GM19397 (cell line): ENCODE results near the gene NCOR2.
A peak's percentile ranks its signal among the peaks of the same experiment; 100 is the strongest.

Experiments used
- ATAC-seq: cut with Tn5 transposase; IDR thresholded peaks from one replicate; pipeline ENCODE4 v1.9.1; 2021; ENCODE audit warnings: mild to moderate bottlenecking, moderate library complexity; ENCODE audit not compliant: unreplicated experiment

The NCOR2 gene

GRCh38 chr12:124577986-124578385, 10.6 kb upstream of the NCOR2 start:
- no peak for ATAC-seq

DNA sequence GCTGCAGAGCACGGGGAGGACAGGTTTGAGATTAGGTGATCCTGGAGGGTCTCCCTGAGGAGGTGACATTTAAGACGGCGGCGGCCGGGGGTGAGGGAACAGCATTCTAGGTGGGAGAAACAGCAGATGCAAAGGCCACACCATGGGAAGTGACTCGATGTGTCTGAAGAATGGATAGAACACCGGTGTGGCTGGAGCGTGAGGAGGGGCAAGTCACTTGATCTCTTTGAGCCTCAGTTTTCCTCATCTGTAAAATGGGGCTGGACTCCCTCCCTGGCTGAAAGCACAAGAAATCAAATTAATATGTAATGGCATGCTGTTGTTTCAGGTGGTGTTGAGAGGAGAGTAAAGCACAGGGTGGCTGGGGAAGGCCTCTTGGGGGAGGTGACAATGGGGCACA, 10.0 kb upstream of the NCOR2 start:
- ATAC-seq: no peak

GRCh38 chr12:124576061-124576650, 8.7 kb upstream of the NCOR2 start:
- no peak for ATAC-seq

GRCh38 chr12:124573839-124574786, 6.7 kb upstream of the NCOR2 start:
- ATAC-seq: no peak

- ATAC-seq: no peak
Measured at GRCh38 chr12:124571556-124571955, 4.1 kb upstream of the NCOR2 start.

DNA sequence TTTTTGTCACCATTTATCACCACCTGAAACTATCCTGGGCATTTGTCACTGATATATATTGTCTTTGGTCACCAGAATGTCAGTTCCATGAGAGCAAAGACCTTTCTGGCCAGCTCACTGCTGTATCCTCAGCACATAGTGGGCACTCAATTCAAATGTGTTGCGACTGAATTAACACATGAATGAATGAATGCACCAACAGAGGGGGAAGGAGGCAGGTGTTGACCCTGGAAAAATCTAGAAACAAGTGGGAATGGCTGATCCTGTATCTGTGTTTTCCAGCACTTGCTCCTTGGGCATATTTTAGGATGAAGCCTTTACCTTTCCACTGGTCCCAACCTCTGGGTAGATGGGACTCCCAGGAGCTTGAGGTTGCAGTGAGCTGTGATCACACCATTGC, 3.4 kb upstream of the NCOR2 start:
- no peak for ATAC-seq

GRCh38 chr12:124569375-124570148, 2.1 kb upstream of the NCOR2 start:
- no peak for ATAC-seq

DNA sequence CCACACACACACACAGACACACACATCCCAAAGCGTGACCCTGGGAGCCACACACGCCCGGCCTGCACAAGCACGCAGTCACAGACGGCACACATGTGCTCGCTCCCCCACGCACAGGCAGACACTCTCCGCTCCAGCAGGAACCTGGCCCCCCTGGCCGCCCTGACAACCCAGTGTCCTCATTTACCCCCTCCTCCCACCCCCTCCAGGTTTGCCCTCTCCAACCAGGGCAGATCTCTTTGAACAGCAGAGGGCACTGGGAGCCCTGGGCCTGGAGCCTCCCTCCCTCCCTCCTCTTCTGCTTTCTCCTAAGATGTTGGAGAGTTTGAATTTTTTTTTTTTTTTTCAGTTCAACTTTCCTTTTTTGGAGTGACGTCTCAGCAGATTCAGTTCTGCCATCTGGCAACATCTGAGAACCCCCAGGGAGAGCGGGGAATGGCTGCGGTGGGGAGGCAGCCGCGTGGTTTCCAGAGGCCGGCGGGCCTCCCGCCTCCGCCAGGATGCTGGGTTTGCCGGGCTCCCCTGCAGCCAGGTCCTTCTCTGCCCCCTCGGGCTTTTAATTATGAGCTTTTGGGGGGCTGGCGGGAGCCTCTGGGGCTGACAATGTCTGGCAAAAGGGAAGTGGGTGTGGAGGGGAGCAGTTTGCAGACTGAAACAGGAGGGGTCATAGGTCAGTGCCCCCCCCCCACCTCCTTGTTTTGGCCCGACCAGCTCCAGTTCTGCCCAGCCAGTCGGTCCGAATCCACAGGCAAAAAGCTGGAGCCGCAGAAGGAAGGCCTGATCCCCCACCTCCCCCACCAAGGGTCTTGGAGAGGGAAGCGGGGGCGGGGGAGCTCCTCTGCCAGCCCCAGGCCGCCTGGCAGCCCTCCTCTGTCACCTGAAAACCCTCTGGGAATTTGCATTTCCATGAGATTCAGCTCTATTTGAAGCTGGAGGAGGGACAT, 1.3 kb upstream of the NCOR2 start:
- ATAC-seq: no peak

DNA sequence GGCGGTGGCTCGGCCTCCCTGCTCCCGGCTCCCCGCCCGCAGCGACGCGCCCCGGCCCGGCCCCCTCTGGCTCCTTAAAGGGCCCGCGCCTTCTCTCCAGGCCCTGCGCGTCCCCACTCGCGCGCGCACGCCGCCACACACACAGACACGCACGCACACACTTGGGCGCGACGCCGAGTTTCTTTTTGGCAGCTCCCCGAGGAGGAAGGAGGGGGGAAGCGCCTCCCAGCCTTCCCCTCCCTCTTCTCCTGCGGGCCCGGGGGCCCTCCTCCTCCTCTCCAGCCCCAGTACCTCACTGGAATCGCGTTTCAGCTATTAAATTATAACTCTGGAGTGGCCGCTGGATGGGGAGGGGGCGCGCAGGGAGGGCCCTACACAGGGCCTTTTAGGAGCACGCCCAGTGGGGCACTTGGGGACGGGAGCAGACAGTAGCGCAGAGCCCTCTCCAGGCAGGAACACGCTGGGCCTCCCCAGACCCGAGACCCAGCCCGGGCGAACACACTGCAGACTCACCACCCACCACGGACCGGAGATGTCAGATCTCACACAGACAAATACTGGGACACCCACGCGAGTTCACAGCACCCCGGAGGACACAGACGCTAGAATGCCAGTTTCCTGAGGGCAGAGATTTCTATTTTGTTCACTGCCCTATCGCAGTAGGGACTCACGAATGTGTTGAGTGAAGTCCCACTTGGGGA, 411 bp upstream of the NCOR2 start:
- peak; percentile 59 for ATAC-seq

- peak; percentile 42 for ATAC-seq
Measured at GRCh38 chr12:124566161-124566996, 1.0 kb downstream of the NCOR2 start.

DNA sequence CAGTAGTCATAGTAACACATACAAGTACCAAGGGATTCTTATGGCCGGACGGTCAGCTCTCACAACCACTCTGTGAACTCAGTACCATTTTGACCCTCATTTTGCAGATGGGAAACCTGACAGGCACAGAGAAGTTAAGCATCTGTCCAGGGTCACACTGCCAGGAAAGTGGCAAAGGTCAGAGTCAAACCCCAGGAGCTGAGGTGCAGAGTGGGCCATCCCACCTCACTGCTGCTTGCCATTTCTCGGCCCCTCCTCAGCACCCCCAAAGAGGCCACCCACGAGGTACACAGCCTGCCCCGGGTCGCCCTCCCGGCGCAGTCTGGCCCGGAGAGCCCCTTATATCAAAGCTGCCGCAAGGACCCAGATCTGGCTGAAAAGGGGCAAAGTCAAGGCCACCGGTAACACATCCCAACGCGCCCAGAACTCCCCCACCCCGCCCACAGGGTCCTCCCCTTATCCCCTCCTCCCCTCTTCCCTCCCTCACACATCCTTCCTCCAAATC, 1.7 kb downstream of the NCOR2 start:
- no peak for ATAC-seq

DNA sequence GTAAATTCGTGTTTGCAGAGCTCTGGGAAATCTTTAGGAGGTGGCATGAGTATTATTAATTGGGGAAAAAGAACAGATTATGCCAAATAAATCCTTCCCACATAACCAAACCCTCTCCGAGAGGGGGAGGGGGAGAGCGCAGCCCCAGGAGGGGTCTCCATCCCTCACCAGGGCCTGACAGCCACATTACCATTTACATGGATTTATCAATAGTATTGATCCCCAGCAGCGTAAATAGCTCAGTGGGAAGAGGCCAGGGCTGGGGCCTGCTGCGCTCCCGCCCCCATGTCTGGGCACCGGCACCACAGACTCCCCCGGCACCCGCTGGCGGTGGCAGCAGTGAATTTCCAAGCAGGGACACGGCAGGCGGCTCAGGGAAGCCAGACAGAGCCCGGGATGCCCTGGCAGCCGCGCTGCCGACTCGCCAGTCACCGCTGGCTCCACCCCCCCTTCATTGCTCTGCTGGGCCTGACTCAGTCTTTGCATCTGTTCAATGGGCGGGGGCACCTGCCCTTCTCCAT, 2.4 kb downstream of the NCOR2 start:
- no peak for ATAC-seq

DNA sequence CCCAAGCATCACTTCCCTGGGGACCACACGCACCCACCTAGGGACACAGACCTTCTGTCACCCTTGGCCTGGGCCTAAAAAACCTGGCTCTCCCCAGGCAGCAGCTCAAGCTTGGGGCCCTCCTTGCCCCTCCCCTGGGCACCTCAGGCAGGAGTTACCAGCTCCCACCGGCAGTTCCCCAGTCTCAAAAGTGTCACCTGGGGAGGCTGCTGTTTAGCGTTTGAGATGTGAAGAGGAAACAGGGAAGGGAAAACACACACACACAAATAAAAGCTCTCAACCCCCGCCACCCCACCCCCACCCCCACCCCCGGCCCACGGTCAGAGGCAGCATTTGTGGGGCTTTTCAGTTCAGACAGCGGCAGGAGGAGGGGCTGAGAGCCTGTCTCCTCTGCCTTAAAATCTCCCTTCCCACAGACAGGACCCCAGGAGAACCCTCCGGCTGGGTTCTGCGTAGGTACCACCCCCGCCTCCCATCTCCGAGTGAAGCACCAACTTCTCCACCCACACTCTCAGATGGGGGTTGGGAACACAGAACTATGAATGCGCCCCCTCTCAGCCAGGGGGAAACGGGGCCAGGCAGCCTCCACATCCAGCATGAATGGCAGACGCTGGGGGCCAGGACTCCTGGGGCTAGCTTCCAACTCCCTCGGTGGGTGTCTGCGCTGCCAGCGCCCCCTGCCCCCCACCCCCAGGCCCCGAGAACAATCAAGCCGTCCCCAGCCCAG, 3.0 kb downstream of the NCOR2 start:
- no peak for ATAC-seq

GRCh38 chr12:124563809-124564208, 3.6 kb downstream of the NCOR2 start:
- no peak for ATAC-seq

- no peak for ATAC-seq
Measured at GRCh38 chr12:124563401-124563800, 4.0 kb downstream of the NCOR2 start.

DNA sequence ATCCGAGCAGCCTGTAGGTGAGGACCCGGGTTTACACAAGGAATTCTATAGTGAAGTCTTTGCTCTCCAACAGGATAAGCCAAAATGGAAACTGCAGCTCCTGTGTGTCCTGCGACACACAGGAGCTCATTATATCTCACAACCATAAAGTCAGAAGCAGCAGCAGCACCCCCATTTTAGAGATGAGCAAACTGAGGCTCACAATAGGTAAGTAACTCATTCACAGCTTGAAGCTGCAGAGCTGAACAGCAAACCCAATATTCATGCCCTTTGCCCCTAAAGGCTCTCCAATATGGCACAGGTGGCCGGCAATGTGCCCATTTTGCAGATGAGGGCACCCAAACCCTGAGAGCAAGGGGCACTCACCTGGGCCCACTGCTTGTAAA, 4.6 kb downstream of the NCOR2 start:
- no peak for ATAC-seq

DNA sequence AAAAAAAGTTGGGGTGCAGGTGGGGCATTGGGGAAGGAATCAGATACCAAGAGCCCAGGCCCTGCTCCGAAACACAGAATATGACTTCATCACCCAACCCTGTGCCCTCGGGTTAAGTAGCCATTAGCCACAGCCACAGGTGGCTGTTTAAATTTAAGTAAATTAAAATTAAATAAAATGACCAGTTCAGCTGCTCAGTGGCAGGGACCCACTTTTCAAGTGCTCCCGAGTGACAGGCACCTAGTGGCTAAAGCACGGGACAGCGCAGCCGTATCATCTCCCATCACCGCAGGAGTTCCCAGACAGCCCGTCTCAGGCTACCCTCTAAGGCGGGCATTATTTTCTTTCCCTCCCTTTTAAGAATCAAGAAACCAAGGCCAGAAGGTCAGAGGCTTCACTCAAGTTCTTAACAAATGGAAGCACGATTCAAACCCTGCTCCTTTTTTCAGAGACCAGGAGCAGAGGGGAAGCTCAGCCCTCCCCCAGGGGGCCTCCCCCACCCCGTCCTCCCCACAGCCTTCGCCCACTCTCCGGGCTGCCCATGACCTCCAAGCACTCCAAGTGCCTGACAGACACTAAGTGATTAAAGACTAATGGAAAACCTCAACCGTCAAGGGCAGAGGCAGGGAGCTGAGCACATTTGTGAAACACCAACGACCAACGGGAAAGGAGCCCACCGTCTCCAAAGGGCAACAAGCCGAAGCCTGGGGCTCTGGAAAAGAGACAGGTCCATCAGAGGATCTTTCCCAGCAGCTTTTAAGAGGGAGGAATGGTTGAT, 5.2 kb downstream of the NCOR2 start:
- no peak for ATAC-seq
